DMS53 (cell line): ENCODE results near the gene CRTC2.
"Not testable (repeated sequence)": the region's sequence is repeated elsewhere in the genome, so short reads cannot be mapped to it uniquely, and the experiment has no call there.

Experiments
- DNase-seq: peaks from one replicate; lab custom pipeline; 2025; lab: John Stamatoyannopoulos, UW

The CRTC2 gene, protein sequence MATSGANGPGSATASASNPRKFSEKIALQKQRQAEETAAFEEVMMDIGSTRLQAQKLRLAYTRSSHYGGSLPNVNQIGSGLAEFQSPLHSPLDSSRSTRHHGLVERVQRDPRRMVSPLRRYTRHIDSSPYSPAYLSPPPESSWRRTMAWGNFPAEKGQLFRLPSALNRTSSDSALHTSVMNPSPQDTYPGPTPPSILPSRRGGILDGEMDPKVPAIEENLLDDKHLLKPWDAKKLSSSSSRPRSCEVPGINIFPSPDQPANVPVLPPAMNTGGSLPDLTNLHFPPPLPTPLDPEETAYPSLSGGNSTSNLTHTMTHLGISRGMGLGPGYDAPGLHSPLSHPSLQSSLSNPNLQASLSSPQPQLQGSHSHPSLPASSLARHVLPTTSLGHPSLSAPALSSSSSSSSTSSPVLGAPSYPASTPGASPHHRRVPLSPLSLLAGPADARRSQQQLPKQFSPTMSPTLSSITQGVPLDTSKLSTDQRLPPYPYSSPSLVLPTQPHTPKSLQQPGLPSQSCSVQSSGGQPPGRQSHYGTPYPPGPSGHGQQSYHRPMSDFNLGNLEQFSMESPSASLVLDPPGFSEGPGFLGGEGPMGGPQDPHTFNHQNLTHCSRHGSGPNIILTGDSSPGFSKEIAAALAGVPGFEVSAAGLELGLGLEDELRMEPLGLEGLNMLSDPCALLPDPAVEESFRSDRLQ

DNA sequence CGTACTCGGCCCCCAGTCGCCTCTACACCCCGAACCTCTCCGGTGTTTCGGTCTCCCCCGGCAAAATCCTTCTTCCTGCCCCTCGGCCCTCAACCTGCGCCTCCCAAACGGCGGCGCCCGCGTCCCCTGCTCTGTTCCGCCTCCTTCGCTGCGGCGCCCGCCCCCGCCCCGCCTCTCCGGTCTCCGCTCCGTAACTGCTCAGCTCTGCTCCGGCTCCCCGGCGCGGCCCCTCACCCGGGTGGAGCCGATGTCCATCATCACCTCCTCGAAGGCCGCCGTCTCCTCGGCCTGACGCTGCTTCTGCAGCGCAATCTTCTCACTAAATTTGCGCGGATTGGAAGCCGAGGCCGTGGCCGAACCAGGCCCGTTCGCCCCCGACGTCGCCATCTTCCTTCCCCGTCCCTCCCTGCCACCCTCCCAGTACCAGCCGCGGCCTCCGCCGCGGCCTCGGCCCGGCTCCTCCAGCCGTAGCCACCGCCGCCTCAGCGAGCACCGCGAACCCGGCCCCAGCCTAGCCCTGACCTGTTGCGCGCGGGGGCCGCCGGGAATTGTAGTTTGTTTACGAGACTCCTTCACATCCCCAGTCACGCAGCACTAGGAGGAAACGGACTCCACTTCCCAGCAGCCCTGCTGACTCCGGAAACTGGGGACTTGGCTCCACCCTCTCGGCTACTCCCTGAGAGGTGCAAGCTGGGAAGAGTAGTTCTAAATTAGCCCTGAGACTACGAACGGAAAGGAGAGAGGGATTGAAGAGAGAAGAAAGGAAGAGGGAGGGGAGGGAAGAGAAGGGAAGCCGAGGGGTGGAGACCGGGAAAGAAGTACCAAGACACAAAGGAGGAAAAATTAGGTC is at the start of gene CRTC2:
CRTC2 (minus strand) TSS at position 502 of the 850 bp plus-strand sequence; CDS start at position 387, 115 bp downstream.
- peak; percentile 99 for DNase-seq

DNA sequence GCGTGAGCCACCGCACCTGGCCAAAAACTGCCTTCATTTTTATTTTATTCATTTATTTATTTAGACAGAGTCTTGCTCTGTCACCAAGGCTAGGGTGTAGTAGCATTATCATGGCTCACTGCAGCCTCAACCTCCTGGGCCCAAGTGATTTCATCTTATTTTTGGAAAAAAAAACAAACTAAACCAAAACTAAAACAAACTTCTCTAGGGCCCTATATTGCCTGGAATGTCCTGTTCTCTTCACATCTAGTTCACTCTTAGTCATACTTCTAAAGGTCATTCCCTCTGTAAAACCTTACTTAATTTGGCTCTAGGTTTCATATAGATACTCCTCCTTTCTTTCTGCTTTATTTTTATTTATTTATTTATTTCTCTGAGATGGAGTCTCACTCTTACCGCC is 47.7 kb upstream of the CRTC2 start:
- DNase-seq = no peak

DNA sequence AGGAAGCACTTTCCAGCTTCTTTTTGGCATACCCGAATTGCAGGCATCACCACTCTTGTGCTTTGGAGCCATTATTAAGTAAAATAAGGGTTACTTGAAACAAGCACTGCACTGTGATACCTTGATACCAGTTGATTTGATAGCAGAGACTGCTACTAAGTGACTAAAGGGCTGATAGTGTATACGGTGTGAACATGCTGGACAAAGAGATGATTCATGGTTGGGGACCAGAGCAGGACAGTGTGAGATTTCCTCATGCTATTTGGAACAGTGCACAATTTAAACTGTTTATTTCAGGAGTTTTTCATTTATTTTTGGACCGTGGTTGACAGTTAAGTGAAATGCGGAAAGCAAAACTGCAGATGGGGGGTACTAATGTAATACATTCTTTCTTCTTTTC is 42.0 kb upstream of the CRTC2 start:
- no peak for DNase-seq

DNA sequence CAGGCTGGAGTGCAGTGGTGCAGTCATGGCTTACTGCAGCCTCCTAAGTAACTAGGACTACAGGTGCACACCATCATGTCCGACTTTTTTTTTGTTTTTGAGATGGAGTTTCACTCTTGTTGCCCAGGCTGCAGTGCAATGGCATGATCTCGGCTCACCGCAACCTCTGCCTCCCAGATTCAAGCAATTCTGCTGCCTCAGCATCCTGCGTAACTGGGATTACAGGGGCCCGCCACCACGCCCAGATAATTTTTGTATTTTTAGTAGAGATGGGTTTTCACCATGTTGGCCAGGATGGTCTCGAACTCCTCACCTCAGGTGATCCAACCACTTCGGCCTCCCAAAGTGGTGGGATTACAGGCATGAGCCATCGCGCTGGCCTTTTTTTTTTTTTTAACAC is 38.5 kb upstream of the CRTC2 start:
- DNase-seq = peak; percentile 42

DNA sequence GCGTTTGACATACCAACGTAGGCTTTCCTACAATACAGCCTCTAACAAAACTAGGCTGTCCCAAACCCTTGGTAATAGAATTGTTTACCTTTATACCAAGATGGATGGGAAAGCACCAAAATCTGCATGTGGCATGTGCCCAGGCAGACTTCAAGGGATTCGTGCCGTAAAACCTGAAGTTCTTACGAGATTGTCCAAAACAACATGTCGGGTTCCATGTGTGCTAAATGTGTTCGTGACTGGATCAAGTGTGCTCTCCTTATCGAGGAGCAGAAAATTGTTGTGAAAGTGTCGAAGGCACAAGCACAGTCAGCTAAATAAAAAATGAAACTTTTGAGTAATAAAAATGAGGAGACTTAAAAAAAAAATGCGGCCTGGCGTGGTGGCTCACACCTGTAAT is 37.2 kb upstream of the CRTC2 start:
- no peak for DNase-seq

DNA sequence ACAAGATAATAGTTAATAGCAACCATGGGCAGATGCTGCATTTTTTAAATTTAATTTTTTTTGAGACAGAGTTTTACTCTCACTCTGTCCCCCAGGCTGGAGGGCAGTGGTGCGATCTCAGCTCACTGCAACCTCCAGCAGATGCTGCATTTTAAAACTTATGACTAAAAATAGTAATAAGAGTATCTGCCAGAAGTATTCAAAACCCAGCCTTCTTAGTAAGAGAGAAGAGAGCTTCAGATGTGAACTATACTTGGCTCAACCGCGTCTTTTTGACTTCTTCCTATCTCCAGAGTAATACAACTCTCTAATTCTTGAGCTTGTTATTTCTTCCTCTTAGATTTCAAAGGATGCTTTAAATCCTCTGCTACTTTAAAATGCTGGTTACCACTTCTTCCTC is 36.8 kb upstream of the CRTC2 start:
- no peak for DNase-seq

DNA sequence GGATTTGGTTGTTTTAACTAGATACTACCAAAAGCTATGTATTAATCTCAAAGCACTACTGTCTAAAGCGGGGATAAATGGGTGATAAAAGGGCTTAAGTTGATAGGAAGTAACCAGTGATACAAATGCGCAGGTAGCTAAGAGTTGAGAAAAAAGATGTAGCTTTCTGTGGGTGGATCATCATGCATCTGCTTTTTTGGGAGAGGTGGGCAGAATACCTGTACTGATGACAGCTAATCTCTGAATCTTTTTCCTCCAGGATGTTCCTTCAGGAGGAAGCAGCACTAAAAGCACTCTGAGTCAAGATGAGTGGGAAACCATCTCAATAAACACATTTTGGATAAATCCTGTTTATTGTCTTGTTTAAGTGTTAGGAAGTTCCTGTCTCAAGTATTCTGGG is 33.4 kb upstream of the CRTC2 start:
- DNase-seq = no peak

DNA sequence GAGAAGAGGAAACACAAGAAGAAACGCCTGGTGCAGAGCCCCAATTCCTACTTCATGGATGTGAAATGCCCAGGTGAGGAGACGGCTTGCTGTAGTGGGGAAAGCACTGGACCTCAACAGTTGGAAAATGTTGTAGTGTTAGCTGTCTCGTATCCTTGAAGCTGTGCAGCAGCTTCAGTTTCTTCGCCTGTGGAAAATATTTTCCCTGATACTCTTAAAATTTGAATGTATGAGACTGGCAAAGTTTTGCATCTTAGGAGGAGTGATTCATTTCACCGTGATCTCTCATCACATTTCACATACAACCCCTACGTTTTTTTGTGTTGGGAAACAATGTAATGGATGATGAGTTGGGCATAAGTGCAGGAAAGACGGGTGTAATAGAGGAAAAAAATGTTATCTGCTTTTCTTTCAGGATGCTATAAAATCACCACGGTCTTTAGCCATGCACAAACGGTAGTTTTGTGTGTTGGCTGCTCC is 32.8 kb upstream of the CRTC2 start:
- DNase-seq = no peak

DNA sequence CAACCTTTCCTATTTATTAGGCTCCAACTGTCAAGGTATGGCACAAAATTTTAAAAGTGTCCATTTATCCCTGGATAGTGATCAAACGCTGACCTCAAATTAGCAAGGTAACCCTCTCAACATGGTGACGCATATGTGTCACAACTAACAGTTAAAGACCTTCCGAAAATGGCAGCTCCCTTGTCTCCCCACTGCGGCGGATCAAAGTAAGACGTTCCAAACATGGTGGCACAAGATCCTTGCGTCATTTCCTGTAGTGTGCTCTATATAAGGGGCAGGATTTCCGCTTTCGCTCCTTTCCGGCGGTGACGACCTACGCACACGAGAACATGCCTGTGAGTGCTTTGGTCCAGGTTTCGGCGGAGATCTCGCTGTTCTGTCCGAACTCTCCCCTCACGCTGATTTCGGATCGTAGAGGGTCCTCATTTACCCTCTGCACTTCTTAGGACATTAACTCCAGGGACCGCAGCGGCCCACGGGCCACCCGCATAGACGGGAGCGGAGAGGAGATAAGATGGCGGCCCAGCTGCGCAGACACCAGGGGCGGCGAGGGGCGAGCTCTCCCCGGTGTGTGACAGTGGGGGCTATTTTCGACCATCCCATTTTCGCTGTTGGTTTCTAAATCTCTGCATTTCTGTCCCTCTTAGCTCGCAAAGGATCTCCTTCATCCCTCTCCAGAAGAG is 32.2 kb upstream of the CRTC2 start, which contains the start of gene RPS27:
RPS27 (plus strand) TSS at position 295 of the 683 bp plus-strand sequence; CDS start at position 330, 35 bp downstream.
- peak; percentile 99 for DNase-seq

DNA sequence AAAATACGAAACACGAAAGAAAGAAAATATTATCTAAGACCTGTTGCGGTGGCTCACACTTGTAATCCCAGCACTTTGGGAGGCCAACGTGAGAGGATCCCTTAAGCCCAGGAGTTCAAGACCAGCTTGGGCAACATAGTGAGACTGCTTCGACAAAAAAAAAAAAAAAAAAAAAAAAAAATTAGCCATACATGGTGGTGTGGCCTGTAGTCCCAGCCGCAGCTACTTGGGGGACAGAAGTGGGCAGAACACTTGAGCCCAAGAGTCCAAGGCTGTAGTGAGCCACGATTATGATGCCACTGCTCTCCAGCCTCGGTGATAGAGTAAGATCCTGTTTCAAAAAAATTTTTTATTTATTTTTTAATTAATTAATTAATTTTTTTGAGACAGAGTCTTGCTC is 29.2 kb upstream of the CRTC2 start:
- no peak for DNase-seq

DNA sequence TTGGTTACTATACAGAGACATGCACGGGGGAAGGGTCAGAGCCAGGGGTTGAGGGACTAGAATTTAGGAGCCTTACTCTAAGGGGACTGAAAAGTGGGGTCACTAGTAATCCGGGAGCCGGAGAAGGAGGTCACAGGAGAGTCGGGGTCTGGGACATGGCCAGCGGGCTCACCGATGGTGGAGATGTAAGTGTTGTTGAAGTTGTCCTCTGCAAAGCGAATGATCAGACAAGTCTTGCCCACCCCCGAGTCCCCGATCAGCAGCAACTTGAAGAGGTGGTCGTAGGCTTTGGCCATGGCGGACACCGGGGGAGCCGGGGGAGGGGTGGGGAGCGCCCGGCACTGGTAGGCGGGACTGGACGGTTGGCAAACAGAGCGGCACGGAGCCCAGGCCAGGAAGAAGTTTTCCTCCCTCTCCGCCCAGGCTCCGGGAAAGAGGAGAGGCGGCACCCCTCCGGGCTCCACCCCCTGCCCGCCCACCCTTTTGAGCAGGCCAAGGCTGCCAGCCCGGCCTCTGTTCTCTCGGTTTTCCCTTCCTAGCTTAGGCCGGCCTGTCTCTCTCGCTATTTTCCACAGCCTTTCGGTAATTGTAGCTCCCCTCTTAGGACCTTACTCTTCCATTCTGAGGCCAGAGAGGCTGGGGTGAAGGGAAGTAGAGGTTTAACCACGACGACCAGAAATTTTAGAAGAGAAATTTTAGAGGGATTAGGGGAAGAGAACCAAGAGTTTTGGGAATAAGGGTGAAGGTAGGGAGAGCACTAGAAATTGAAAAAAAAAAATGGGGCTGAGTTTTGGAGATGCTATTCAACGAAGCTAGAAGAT is 27.7 kb upstream of the CRTC2 start, which contains the start of gene RAB13:
RAB13 (minus strand) TSS at position 399 of the 821 bp plus-strand sequence; CDS start at position 296, 103 bp downstream.
- peak; percentile 92 for DNase-seq

DNA sequence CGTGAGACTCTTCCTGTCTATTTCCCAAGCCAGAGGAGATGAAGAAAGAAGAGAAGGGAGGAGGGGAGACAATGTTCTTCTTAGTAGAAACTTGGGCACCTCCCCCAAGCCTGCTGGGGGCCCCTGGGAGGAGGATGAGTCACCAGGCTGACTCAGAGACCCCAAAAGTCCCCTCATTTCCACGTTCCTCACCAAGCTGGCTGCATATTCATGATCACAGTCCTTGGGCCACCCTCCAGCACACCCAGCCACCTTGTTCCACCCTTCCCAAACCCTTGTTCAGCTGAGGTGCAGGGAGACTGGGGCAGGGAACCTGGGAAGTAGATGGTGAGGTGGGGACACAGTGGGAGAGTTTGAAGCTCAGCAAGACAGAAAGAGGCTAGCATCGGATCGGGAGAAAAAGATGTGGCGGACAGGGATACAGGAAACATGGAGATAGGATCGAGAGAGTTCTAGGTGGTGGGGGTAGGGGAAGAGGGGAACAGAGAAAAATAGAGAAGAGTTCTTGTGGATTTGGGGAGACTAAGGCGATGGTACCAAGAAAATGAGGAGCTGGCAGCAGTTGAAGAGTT is 27.0 kb upstream of the CRTC2 start:
- DNase-seq = no peak

DNA sequence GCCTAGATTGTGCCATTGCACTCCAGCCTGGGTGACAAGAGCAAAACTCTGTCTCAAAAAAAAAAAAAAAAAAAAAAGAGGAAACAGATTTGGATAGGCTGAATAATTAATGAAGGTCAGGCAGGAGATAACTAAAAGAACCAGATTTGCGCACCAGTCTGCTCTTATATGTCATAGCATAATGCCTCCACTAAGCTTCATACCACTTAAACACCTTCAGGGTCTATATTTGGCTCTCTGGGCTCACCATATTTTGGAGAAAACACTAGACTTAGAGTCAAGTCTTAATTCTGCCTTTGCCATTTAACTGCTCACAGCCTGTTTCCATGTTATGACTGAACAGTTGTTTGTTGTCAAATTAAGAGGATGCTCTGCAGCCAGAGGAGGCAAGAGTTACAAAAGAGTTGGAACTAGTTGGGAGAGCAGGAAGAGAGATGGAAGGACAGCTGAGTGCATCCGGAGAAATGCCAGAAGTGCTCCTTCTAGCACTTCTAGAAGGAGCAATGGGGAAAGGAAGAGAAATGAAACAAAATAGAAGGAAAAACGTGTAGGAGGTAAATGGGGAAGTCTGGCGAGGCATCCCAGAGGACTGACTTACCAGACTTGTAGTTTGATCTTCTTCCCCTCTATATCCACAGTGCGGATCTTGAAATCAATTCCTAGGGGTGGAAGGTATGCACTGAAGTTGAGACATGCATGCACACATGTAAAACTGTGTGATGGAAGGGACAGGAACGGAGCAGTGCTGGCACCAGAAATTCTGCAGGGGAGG is 25.9 kb upstream of the CRTC2 start:
- DNase-seq = no peak

DNA sequence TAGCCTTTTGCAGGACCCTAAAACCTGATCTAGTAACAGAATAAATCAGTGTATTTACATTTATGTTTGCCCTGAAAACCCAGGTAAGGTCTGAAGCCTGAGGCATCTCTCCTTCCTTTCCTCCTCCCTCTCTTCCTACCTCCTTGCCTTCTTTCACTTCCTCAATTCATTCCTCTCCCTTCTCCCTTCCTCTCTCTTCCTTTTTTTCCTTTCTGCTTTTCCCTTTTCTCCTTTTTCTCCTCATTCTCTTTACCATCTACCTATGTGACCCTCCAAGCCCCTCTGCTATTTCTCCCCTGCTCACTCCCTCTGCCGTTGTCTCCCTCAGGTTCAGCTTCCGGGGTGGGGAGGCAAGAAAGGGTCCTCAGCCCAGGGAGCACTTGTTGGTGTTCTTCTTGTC is 23.3 kb upstream of the CRTC2 start:
- not testable (repeated sequence) for DNase-seq

DNA sequence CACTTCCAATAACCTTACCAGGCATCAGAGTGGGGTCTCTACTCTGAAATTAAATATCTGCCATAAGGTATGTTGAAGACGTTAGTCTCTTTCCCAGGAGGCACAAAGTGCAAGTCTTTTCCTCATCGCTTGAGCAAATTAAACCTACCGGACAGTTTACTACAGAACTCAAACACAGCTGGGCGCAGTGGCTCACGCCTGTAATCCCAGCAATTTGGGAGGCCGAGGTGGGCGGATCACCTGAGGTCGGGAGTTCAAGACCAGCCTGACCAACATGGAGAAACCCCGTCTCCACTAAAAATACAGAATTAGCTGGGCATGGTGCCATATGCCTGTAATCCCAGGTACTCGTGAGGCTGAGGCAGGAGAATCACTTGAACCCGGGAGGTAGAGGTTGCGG is 20.7 kb upstream of the CRTC2 start:
- DNase-seq = not testable (repeated sequence)

DNA sequence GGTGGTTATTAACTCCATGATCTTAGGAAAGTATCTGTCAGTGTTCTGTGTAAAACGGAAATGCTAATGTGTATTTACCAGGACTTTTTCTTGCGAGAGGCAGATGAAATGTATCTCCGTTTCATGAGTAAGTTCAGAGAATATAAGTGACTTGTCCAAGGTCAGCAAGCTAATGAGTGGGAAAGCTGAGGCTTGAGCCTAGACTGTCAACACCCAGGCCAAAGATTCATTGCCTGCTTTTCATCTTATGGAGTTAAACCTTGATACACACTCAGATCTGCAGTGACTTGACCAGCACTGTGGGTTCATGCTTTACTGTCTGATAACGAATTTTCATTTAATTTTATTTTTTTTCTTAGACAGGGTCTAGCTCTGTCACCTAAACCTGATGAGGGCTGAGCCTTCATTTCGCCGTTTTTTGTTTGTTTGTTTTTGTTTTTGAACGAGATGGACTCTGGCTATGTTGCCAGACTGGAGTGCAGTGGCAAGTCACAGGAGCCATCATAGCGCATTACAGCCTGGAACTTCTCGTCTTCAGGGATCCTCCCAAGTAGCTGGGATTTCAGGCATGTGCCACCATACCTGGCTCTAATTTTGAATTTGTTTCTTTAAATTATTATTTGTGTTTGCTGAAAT is 20.0 kb upstream of the CRTC2 start:
- no peak for DNase-seq

DNA sequence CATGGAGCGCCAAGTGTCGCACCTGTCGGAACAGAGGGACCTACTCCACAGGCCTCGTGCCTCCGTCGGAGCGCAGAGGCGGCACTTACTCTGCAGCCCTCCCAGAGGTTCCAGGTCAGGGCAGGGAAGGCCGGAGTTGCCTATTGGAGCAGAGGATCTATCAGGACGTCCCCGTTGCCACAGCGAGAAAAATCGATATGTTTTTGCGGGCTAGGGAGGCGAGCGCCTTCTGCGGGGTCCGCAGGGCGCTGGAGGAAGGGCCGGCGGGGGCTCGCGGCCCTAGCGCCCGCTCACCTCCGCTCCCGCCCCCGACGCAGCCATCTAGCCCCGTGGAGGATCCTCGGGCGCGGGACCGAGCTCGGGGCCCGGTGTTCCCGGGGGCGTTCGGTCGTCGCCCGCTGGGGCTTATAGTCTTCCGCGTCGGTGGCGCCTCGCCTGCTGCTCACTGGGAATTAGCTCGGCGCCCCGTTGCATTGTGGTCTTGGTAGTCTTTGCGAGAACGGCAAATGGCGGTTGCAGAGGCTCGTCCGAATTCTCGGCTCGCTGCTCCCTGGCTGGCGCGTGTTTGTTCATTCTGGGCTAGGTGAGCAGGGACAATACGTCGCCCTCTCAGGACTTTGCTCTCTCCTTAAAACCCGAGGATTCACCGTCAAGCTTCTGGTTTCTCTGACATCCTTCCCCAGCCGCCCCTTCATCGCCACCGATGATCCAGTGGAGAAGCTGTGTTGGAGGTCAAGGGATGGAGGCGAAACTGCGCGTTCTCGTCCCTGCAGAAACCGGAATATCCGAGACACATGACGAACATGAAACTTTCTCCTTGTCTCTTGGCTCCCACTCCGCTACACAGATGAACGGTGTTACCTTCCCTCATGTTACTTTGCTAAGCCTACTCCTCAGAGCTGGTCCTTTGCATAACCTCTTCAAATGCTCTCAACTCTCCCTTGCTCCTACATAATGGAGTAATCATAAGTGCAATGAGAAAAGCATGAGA is 19.1 kb upstream of the CRTC2 start, which contains the start of gene JTB:
JTB (minus strand) TSS at position 425 of the 991 bp plus-strand sequence; CDS start at position 3, 422 bp downstream.
- peak; percentile 93 for DNase-seq
